Spinal cord (tissue), 10 donors: Measurements from ENCODE around the gene EVX2. TPM values are rescaled to one million over a fixed set of nuclear protein-coding genes. Genes with fewer than 3 reads are reported as not detected.

Source experiments
- DNase-seq, 6 donors: peaks; one replicate each; pipeline versions ENCODE4 v3.0.0 to v3.0.0-alpha.2; 2013 to 2015; ENCODE audit warnings: low spot score in 6 of 6, low read depth in 4 of 6
- H3K27ac ChIP-seq: one replicate; pipeline ENCODE4 v1.5.1; 2013; ENCODE audit warnings: low read depth, low read length, control low read depth
- H3K27me3 ChIP-seq: one replicate; pipeline ENCODE4 v1.6.1; 2013; ENCODE audit warnings: low read length; ENCODE audit not compliant: control insufficient read depth, insufficient read depth
- H3K36me3 ChIP-seq: one replicate; pipeline ENCODE4 v1.6.1; 2013; ENCODE audit warnings: low read length; ENCODE audit not compliant: control insufficient read depth, insufficient read depth
- H3K4me1 ChIP-seq: one replicate; pipeline ENCODE4 v1.6.1; 2013; ENCODE audit warnings: low read length; ENCODE audit not compliant: control insufficient read depth, insufficient read depth
- H3K4me3 ChIP-seq: one replicate; pipeline ENCODE4 v1.5.1; 2013; ENCODE audit warnings: low read depth, low read length, control low read depth
- H3K9me3 ChIP-seq: one replicate; pipeline ENCODE4 v1.6.1; 2013; ENCODE audit warnings: low read length; ENCODE audit not compliant: control insufficient read depth, insufficient read depth
- WGBS: methylation state at CpG from one replicate; pipeline ENCODE4 v1.1.5; 2013; ENCODE audit warnings: missing lambda C conversion rate; ENCODE audit not compliant: insufficient coverage; 5-methylcytosine and 5-hydroxymethylcytosine counted together
- polyA plus RNA-seq, 2 donors: library from polyadenylated mRNA; unstranded; fragments of 120-200 nt; gene quantifications; one replicate each; pipeline ENCODE4 v1.2.1, GENCODE V29; 2013; ENCODE audit not compliant: insufficient read length in 2 of 2
- total RNA-seq, 2 donors: library from RNA; depleted of rRNA in 1 of 2; stranded (reverse); fragments of 120-200 nt in 1 of 2; fragments of >200 nt in 1 of 2; gene quantifications; one replicate each; pipeline versions ENCODE4 v1.2.3 to v1.2.4, GENCODE V29; 2013 to 2014
- donor health status: healthy.

Gene EVX2
- total and polyA plus RNA-seq, 4 donors = 0.17 to 1.1 (median 0.67) TPM

GRCh38 chr2:176089843-176090395 is 6.2 kb upstream of the EVX2 start:
- DNase-seq = no peak
- H3K4me3 ChIP-seq = no peak overlapping the region
- peaks cover 97% of the 10 kb centered on the region for H3K27me3 ChIP-seq
- H3K27ac ChIP-seq = no peak overlapping the region
- no peaks in the 10 kb centered on the region for H3K9me3 ChIP-seq
- peaks cover 30% of the 10 kb centered on the region for H3K4me1 ChIP-seq
- no peaks in the 10 kb centered on the region for H3K36me3 ChIP-seq

- WGBS = 5% methylated on average over 6 of the region's 6 CpGs
- Histone ChIP-seq H3K27me3 (peaks cover 97% of the 10 kb centered on the region), H3K36me3 (no peaks in the 10 kb centered on the region), H3K27ac (no peak overlapping the region), H3K9me3 (no peaks in the 10 kb centered on the region), H3K4me3 (no peak overlapping the region), H3K4me1 (peaks cover 35% of the 10 kb centered on the region)
- DNase-seq = no peak
Measured at GRCh38 chr2:176088937-176089842, 5.4 kb upstream of the EVX2 start.

GRCh38 chr2:176088048-176088936 is 4.5 kb upstream of the EVX2 start:
- peaks cover 97% of the 10 kb centered on the region for H3K27me3 ChIP-seq
- H3K4me3 ChIP-seq = peak overlapping the region; percentile 31
- WGBS = 2% methylated on average over 42 of the region's 49 CpGs

GRCh38 chr2:176087330-176088047 is 3.7 kb upstream of the EVX2 start:
- Histone ChIP-seq H3K9me3 (no peaks in the 10 kb centered on the region), H3K36me3 (no peaks in the 10 kb centered on the region), H3K4me3 (peak overlapping the region; percentile 31), H3K27me3 (peaks cover 99% of the 10 kb centered on the region), H3K4me1 (peaks cover 39% of the 10 kb centered on the region), H3K27ac (no peak overlapping the region)
- WGBS = 17% methylated on average over 24 of the region's 29 CpGs
- DNase-seq = no peak

More at GRCh38 chr2:176088048-176088936, 4.5 kb upstream of the EVX2 start:
- Histone ChIP-seq H3K27ac (no peak overlapping the region), H3K9me3 (no peaks in the 10 kb centered on the region), H3K4me1 (peaks cover 35% of the 10 kb centered on the region), H3K36me3 (no peaks in the 10 kb centered on the region)
- DNase-seq = peak in 2 of 6 donors; percentile 88 to 91

- H3K4me3 ChIP-seq = no peak overlapping the region
- no peak overlapping the region for H3K27ac ChIP-seq
- peaks cover 100% of the 10 kb centered on the region for H3K27me3 ChIP-seq
- WGBS = under 1% methylated on average over 34 of the region's 46 CpGs
- H3K36me3 ChIP-seq = no peaks in the 10 kb centered on the region
- H3K9me3 ChIP-seq = no peaks in the 10 kb centered on the region
- H3K4me1 ChIP-seq = peaks cover 47% of the 10 kb centered on the region
- peak in 2 of 6 donors; percentile 86 to 92 for DNase-seq
Measured at GRCh38 chr2:176085861-176086771, 2.4 kb upstream of the EVX2 start.

DNA sequence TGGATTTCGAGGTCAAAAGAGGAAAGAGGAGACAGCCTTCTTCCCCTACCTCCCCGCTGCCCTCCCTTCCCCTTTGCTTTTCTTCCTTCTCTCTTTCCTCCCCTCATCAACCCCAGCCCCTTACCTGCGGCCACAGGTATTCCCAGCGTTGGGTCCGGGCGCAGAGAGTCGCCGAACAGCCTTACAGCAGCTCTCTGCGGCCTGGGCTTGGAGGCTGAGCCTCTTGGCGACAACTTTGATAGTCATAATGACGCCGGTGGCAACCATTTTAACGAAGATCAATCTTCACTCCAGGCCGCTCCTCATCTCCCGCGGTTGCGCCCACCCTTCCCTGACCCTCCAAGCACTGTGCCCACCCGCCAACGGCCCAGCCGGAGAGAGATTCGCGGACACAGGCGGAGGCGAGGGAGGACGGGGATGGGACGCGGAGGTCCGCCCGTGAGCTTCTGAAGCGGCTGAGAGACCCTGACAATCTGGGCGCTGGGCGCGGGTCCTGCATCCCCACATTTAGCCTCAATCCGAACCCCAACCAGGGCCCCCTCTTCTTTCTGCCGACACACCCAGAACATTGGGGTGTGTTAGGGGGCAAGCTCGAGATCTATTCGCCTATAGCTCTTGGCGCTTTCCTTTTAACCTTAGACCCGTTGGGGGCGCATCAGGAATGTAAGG is 1.5 kb upstream of the EVX2 start:
- H3K4me3 ChIP-seq = no peak overlapping the region
- H3K36me3 ChIP-seq = no peaks in the 10 kb centered on the region
- H3K9me3 ChIP-seq = no peaks in the 10 kb centered on the region
- DNase-seq = no peak
- under 1% methylated on average over 29 of the region's 40 CpGs for WGBS
- H3K4me1 ChIP-seq = peaks cover 55% of the 10 kb centered on the region
- peaks cover 100% of the 10 kb centered on the region for H3K27me3 ChIP-seq
- H3K27ac ChIP-seq = no peak overlapping the region

GRCh38 chr2:176084611-176085119 is 903 bp upstream of the EVX2 start:
- whole genome bisulfite sequencing = 2% methylated on average over 24 of the region's 26 CpGs
- Histone ChIP-seq H3K36me3 (no peaks in the 10 kb centered on the region), H3K9me3 (no peaks in the 10 kb centered on the region), H3K4me1 (peaks cover 59% of the 10 kb centered on the region), H3K4me3 (no peak overlapping the region), H3K27ac (no peak overlapping the region), H3K27me3 (peaks cover 98% of the 10 kb centered on the region)
- peak in 1 of 6 donors; percentile 54 for DNase-seq
